ENCODE data around the gene PROM2. TPM values are rescaled to one million over a fixed set of nuclear protein-coding genes. Genes with fewer than 3 reads are reported as not detected.

The PROM2 gene
- total RNA-seq, 1 donor from 2014 or later, result 0.93 TPM

DNA sequence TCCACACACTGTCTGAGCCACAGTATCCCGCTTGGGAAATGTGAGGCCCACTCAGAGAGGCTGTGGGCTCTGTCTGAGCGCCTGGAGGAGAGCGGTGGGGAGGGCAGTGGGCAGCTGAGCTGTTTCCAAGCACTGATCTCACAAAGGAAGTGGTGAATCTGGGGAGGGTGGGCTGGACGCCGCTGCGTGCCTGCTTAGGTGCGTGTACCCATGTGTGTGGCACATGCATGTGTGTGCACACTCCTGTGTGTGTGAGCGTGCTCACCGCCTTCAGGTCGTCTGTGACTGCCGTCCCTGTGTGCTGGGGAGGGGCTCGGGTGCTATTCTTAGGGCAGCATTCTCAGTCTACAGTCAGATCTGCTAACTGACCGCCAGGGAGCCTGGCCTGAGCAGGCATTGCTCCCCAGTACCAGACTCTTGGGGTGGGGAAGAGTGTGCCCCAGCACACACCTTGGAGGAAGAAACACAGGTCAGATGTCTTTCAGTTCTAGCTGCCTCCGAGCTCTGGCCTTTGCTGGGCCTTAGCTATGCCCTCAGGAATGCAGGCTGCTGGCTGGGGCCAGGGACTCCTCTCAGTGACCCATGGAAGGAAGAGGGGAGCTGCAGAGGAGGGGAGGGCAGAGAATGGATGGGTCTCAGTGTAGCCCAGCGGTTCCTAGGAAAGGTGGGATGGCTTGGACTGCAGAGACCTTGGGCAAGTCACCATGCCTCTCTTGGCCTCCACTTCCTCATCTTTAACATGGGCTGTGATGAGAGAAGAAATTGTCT is 54.3 kb downstream of the PROM2 start:
- DNase-seq, result no peak
- Mint-ChIP-seq H3K27me3 (no peaks in the 10 kb centered on the region), H3K27ac (no peak overlapping the region), H3K4me1 (no peaks in the 10 kb centered on the region), H3K36me3 (ENCODE audit: low read depth) (no peaks in the 10 kb centered on the region), H3K9me3 (no peaks in the 10 kb centered on the region), H3K4me3 (no peak overlapping the region)
- ChIA-PET CTCF (no interaction called here), POLR2A (no interaction called here)
- intact Hi-C loops (cut with micrococcal nuclease), result no loop called here
- no peak for ATAC-seq (ENCODE audit: low read depth)
- TF ChIP-seq CTCF (IDR thresholded peaks at IDR 0.05), result no peak

DNA sequence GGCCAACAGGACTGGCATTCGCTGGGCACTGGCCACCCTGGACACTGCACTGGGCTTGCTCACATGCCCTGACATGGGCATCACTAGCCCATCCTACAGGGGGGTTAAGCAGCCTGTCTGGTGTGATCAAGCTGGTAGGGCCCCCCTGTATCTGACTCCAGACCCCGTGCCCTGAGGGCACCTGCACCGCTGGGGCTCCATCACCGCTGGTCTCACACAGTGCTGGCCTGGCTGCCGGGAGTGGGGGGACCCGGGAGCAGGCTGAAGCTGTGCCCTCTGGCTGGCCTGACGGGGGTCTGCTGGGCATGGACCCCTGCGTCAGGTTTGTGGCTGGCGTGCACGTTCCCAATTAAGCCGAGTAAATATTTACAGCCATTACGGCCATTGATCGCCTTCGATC is 55.2 kb downstream of the PROM2 start:
- no peak overlapping the region for H3K27ac Mint-ChIP-seq
- ATAC-seq (ENCODE audit: low read depth) (no peak), DNase-seq (no peak)
- ChIA-PET CTCF (no interaction called here), POLR2A (no interaction called here)
- H3K9me3 Mint-ChIP-seq, result no peaks in the 10 kb centered on the region
- no peak overlapping the region for H3K4me3 Mint-ChIP-seq
- no peaks in the 10 kb centered on the region for H3K4me1 Mint-ChIP-seq
- no peaks in the 10 kb centered on the region for H3K36me3 Mint-ChIP-seq (ENCODE audit: low read depth)
- H3K27me3 Mint-ChIP-seq, result no peaks in the 10 kb centered on the region
- intact Hi-C loops (cut with micrococcal nuclease), result no loop called here
- no peak for TF ChIP-seq CTCF (IDR thresholded peaks at IDR 0.05)

DNA sequence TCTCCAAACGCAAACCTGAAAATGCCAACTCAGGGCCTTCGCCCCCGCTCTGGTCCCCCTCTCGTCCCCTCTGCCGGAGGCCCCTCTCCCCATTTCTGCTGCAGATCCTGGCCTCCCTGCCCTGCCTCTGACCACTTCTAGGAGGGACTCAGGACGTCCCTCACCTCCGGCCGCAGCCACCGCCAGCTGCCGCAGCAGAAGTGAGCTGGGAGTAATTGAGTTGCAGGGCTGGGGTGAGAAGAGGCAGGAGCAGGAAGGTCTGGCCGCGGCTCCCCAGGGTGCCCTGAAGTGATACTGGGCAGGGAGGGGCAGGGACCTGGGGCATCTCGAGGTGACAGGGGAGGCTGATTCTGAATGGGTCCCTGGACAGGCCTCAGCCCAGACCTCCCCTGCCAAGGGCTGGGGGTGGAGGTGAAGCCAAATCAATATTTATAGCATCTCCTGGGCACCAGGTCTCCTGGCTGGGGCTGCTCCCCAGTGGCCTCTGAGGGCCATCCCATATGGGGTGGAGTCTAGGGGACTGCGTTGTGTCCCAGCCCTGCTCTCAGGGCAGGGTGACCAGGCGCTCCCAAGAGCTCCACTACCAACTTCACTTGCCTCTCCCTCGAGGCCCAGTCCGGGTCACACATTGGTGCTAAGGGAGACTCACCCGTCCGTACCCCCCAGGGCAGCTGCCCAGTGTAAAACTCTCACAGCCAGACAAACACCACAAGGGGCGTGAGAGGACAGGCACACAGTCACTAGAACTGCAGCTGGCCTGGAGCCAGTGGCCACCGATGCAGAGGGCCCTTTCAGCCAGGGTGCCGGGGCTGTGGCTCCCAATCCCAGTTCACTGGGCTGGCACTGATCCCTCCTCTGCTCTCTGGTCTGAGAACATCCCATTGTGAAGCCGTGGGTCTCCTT is 55.9 kb downstream of the PROM2 start:
- Mint-ChIP-seq H3K36me3 (ENCODE audit: low read depth) (no peaks in the 10 kb centered on the region), H3K9me3 (no peaks in the 10 kb centered on the region), H3K4me1 (no peaks in the 10 kb centered on the region), H3K27ac (no peak overlapping the region), H3K4me3 (no peak overlapping the region), H3K27me3 (no peaks in the 10 kb centered on the region)
- TF ChIP-seq CTCF (IDR thresholded peaks at IDR 0.05), result no peak
- CTCF ChIA-PET, result no interaction called here
- intact Hi-C loops (cut with micrococcal nuclease), result no loop called here
- ATAC-seq (ENCODE audit: low read depth), result no peak
- DNase-seq, result no peak
- POLR2A ChIA-PET, result no interaction called here

- Mint-ChIP-seq H3K9me3 (peaks cover 2% of the 10 kb centered on the region), H3K27me3 (no peaks in the 10 kb centered on the region), H3K36me3 (ENCODE audit: low read depth) (no peaks in the 10 kb centered on the region), H3K4me3 (no peak overlapping the region), H3K4me1 (no peaks in the 10 kb centered on the region), H3K27ac (no peak overlapping the region)
- POLR2A ChIA-PET, result no interaction called here
- DNase-seq (no peak), ATAC-seq (ENCODE audit: low read depth) (no peak)
- CTCF ChIA-PET, result no interaction called here
- intact Hi-C loops (cut with micrococcal nuclease), result no loop called here
- TF ChIP-seq CTCF (IDR thresholded peaks at IDR 0.05), result no peak
These were observed 56.6 kb downstream of the PROM2 start for GRCh38 chr2:95330794-95331338.

- Mint-ChIP-seq H3K27me3 (no peaks in the 10 kb centered on the region), H3K27ac (no peak overlapping the region)
- no peak for DNase-seq
These were observed 57.4 kb downstream of the PROM2 start for GRCh38 chr2:95331606-95332005.

More at GRCh38 chr2:95331606-95332005, 57.4 kb downstream of the PROM2 start:
- Mint-ChIP-seq H3K9me3 (peaks cover 2% of the 10 kb centered on the region), H3K4me3 (no peak overlapping the region), H3K4me1 (no peaks in the 10 kb centered on the region), H3K36me3 (ENCODE audit: low read depth) (no peaks in the 10 kb centered on the region)
- CTCF ChIA-PET, result no interaction called here
- TF ChIP-seq CTCF (IDR thresholded peaks at IDR 0.05), result no peak
- POLR2A ChIA-PET, result no interaction called here
- ATAC-seq (ENCODE audit: low read depth), result no peak
- intact Hi-C loops (cut with micrococcal nuclease), result no loop called here
